OCI-LY1 (cell line): ENCODE data around the gene CNTNAP5.

ENCODE experiments used
- H2AFZ ChIP-seq: fragments of 200-600 bp; sonication (generic), shearing (Covaris generic); 2 replicates; pipeline ENCODE4 v1.6.0; 2014; ENCODE audit warnings: antibody characterized with exemption, mild to moderate bottlenecking, low read length
- H3F3A ChIP-seq: fragments of 200-600 bp; sonication (generic), shearing (Covaris generic); 2 replicates; pipeline ENCODE4 v1.6.0; 2014; ENCODE audit warnings: mild to moderate bottlenecking, antibody characterized with exemption, low read length, moderate library complexity; ENCODE audit not compliant: insufficient read depth
- H3K27ac ChIP-seq: fragments of 200-600 bp; sonication (generic); 2 replicates; pipeline ENCODE4 v1.5.1; 2014; ENCODE audit warnings: low read length, mixed run types, mild to moderate bottlenecking, low read depth; ENCODE audit not compliant: poor library complexity, severe bottlenecking
- H3K27me3 ChIP-seq: fragments of 200-600 bp; sonication (generic); 2 replicates; pipeline ENCODE4 v1.6.0; 2014; ENCODE audit warnings: antibody characterized with exemption, mild to moderate bottlenecking, low read length, moderate library complexity; ENCODE audit not compliant: insufficient read depth
- H3K36me3 ChIP-seq: fragments of 200-600 bp; sonication (generic); 2 replicates; pipeline ENCODE4 v1.6.1; 2014; ENCODE audit warnings: mild to moderate bottlenecking, antibody characterized with exemption, low read length, moderate library complexity, mixed read lengths; ENCODE audit not compliant: insufficient read depth
- H3K4me1 ChIP-seq: fragments of 200-600 bp; sonication (generic); 2 replicates; pipeline ENCODE4 v1.5.1; 2014; ENCODE audit warnings: mild to moderate bottlenecking, low read length, moderate library complexity; ENCODE audit not compliant: insufficient read depth, severe bottlenecking
- H3K4me2 ChIP-seq: fragments of 200-600 bp; sonication (generic), shearing (Covaris generic); 2 replicates; pipeline ENCODE4 v1.6.1; 2014; ENCODE audit warnings: low read length
- H3K4me3 ChIP-seq: fragments of 200-600 bp; sonication (generic); 2 replicates; pipeline ENCODE4 v1.5.1; 2014; ENCODE audit warnings: low read length, low read depth, mild to moderate bottlenecking, mixed read lengths; ENCODE audit not compliant: poor library complexity, severe bottlenecking
- H3K79me2 ChIP-seq: fragments of 200-600 bp; shearing (Covaris generic); 2 replicates; pipeline ENCODE4 v1.6.1; 2016; ENCODE audit warnings: mixed run types, low read length, mixed read lengths; ENCODE audit not compliant: insufficient read depth
- H3K9ac ChIP-seq: fragments of 200-600 bp; sonication (generic), shearing (Covaris generic); 2 replicates; pipeline ENCODE4 v1.6.1; 2014; ENCODE audit warnings: mild to moderate bottlenecking, low read length, mixed read lengths
- H3K9me2 ChIP-seq: fragments of 200-600 bp; sonication (generic), shearing (Covaris generic); 2 replicates; pipeline ENCODE4 v1.6.1; 2014; ENCODE audit warnings: low read depth, mild to moderate bottlenecking, low read length, mixed read lengths
- H3K9me3 ChIP-seq: fragments of 200-600 bp; shearing (Covaris generic); 2 replicates; pipeline ENCODE4 v1.6.1; 2014; ENCODE audit warnings: low read length, mixed read lengths
- H4K20me1 ChIP-seq: fragments of 200-600 bp; sonication (generic), shearing (Covaris generic); 2 replicates; pipeline ENCODE4 v1.6.0; 2016; ENCODE audit warnings: mild to moderate bottlenecking, low read length; ENCODE audit not compliant: insufficient read depth
- CTCF ChIP-seq: fragments of 200-600 bp; sonication (generic), shearing (Covaris generic); IDR thresholded peaks from 2 replicates; pipeline ENCODE4 v1.5.1; 2017; ENCODE audit warnings: mild to moderate bottlenecking, antibody characterized with exemption, low read length, moderate library complexity, mixed read lengths
- EZH2 ChIP-seq: fragments of 200-600 bp; sonication (generic), shearing (Covaris generic); IDR thresholded peaks from 2 replicates; pipeline ENCODE4 v1.8.0; 2017; ENCODE audit warnings: borderline replicate concordance, mixed run types, mild to moderate bottlenecking, antibody characterized with exemption, low read length, moderate library complexity, mixed read lengths

The CNTNAP5 gene

GRCh38 chr2:124814968-124815745, 790.1 kb downstream of the CNTNAP5 start:
- H3K4me1 ChIP-seq: no peaks in the 10 kb centered on the region
- no peak overlapping the region for H3K27ac ChIP-seq
- H2AFZ ChIP-seq: no peak overlapping the region
- H3K9ac ChIP-seq: no peak overlapping the region
- no peaks in the 10 kb centered on the region for H3K9me2 ChIP-seq
- no peak overlapping the region for H3K4me3 ChIP-seq
- H3K36me3 ChIP-seq: no peaks in the 10 kb centered on the region
- no peaks in the 10 kb centered on the region for H3F3A ChIP-seq
- H3K4me2 ChIP-seq: no peak overlapping the region
- H4K20me1 ChIP-seq: no peaks in the 10 kb centered on the region
- no peaks in the 10 kb centered on the region for H3K9me3 ChIP-seq
- H3K27me3 ChIP-seq: no peaks in the 10 kb centered on the region
- H3K79me2 ChIP-seq: no peaks in the 10 kb centered on the region
- TF ChIP-seq EZH2 (no peak), CTCF (no peak)

- H3K4me2 ChIP-seq: no peak overlapping the region
- H3K4me3 ChIP-seq: no peak overlapping the region
- H3K36me3 ChIP-seq: no peaks in the 10 kb centered on the region
- H3F3A ChIP-seq: no peaks in the 10 kb centered on the region
- no peaks in the 10 kb centered on the region for H4K20me1 ChIP-seq
- no peaks in the 10 kb centered on the region for H3K9me3 ChIP-seq
- no peaks in the 10 kb centered on the region for H3K4me1 ChIP-seq
- no peaks in the 10 kb centered on the region for H3K79me2 ChIP-seq
- H3K27me3 ChIP-seq: no peaks in the 10 kb centered on the region
- H3K9ac ChIP-seq: no peak overlapping the region
- TF ChIP-seq CTCF (no peak), EZH2 (no peak)
- H3K27ac ChIP-seq: no peak overlapping the region
- no peak overlapping the region for H2AFZ ChIP-seq
- H3K9me2 ChIP-seq: no peaks in the 10 kb centered on the region
These were observed 790.9 kb downstream of the CNTNAP5 start for GRCh38 chr2:124816007-124816406.

DNA sequence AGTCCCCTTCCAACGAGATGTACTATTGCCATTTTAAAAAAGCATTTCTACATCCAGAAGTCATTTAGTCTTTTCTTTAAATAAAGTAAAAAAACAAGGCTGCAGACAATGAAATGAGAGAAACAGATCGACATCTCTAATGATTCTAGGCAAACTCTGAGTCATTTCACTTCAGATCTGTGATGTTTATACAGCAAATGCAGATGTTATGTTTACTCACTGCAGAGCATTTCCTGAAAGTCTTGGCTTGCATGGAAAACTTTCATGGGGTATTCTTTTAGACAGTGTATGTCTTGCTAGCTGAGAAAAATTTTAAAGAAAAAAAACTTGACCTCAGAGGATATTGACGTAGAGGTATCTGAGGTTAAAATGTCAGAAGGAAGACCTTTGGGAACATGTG, 797.4 kb downstream of the CNTNAP5 start:
- Histone ChIP-seq H3K9ac (no peak overlapping the region), H3K27ac (no peak overlapping the region), H3K4me3 (no peak overlapping the region), H3K4me2 (no peak overlapping the region), H3K36me3 (no peaks in the 10 kb centered on the region), H3K4me1 (no peaks in the 10 kb centered on the region), H4K20me1 (no peaks in the 10 kb centered on the region), H3K9me2 (no peaks in the 10 kb centered on the region), H3F3A (no peaks in the 10 kb centered on the region), H3K27me3 (no peaks in the 10 kb centered on the region), H3K9me3 (no peaks in the 10 kb centered on the region), H2AFZ (no peak overlapping the region), H3K79me2 (no peaks in the 10 kb centered on the region)
- no peak for TF ChIP-seq EZH2
- TF ChIP-seq CTCF: no peak
